NCI-H82 treated with DMSO at 0.1 percent for 48 hours (cell line): Measurements from ENCODE around the gene PAK2.
"Not testable (repeated sequence)": the region's sequence is repeated elsewhere in the genome, so short reads cannot be mapped to it uniquely, and the experiment has no call there.

Experiments used
- DNase-seq: peaks from one replicate; lab custom pipeline; 2025; ENCODE audit not compliant: unreplicated experiment; lab: John Stamatoyannopoulos, UW

Gene PAK2

DNA sequence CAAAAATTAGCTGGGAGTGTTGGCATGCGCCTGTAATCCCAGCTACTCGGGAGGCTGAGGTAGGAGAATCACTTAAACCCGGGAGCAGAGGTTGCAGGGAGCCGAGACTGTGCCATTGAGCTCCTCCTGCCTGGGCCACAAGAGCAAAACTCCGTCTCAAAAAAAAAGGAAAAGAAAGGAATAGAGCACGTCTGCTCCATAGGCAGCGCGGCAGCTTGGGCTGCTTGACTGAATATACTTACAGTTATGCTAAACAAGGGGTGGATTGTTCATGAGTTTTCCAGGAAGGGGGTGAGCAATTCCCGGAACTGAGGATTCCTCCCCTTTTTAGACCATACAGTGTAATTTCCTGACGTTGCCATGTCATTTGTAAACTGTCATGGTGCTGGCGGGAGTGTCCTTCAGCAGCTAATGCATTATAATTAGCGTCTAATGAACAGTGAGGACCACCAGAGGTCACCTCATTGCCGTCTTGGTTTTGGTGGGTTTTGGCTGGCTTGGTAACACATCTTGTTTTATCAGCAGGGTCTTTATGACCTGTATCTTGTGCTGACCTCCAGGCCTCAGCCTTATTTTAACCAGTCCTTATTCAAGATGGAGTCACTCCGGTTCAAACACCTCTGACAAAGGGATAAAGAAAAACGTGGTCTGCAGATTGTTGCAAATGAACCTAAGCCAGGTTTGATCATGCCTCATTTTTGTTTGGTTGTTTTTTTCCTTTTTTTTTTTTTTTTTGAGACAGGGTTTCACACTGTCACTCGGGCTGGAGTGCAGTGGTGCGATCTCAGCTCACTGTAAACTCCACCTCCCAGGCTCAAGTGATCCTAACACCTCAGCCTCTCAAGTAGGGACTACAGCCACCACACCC is 103.1 kb downstream of the PAK2 start:
- no peak for DNase-seq

DNA sequence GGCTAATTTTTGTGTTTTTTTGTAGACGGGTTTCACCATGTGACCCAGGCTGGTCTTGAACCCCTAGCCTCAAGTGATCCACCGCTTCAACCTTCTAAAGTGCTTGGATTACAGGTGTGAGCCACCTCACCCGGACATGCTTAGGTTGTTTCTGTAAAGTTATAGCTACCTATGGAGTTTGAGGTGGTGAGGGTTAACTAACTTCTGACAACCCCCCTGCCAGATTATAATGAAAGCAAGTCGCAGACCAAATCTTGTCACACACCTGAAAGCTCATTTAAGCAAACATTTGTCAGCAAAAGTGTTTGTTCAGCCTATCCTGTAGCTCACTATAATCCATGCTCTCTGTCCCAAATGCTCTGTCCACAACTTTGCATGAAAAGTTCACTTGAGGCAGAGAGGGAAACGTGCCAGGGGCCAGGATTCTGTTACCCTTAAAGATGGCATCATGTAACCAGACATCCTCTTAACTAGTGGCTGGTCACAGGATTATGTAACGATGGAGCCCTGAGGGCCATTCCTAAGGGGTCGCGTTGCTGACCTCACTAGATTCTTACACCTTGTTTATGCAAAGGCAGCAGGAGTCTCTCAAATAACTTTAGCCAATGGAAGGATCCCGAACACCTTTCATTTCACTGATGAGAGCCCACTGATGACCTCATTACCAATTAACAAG is 103.9 kb downstream of the PAK2 start:
- DNase-seq = no peak

DNA sequence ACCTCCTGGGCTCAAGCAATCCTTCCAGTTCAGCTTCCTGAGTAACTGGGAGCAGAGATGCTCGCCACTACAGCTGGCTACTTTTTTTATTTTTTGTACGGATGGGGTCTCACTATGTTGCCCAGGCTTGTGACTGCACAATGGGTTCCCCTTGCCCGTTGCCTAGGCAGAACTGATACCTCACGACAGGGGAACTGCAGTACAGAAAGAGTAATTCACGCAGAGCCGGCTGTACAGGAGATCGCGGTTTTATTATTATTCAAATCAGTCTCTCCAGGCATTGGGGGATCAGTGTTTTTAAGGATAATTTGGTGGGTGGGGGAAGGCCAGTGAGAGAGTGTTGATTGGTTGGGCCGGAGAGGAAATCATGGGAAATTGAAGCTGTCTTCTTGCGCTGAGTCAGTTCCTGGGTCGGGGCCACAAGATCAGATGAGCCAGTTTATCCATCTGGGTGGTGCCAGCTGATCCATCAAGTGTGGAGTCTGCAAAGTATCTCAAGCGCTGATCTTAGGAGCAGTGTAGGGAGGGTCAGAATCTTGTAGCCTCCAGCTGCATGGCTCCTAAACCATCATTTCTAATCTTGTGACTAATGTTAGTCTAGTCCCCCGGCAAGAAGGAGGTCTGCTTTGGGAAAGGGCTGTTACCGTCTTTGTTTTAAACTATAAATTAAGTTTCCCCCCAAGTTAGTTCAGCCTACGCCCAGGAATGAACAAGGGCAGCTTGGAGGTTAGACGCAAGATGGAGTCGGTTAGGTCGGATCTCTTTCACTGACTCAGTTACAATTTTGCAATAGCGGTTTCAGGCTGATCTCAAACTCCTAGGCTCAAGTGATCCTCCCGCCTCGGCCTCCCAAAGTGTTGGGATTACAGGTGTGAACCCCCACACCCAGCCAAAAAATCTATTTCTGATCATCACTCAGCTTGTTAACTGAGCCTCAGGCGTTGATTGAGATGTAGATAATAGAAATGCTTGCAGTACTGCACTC is 104.9 kb downstream of the PAK2 start:
- DNase-seq = not testable (repeated sequence)

DNA sequence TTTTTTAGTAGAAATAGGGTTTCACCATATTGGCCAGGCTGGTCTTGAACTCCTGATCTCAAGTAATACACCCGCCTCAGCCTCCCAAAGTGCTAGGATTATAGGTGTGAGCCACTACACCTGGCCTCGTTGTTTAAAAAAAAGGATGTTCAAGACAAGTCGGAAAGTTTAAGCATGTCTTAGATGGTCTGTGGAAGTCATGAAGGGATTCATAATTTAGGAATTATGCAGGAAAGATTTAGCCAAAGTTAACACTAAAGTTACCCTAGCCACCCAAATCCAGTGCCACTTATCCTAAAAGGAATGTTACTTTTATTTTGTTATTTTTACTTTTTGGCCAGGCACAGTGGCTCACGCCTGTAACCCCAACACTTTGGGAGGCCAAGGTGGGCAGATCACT is 108.7 kb downstream of the PAK2 start:
- DNase-seq = not testable (repeated sequence)

DNA sequence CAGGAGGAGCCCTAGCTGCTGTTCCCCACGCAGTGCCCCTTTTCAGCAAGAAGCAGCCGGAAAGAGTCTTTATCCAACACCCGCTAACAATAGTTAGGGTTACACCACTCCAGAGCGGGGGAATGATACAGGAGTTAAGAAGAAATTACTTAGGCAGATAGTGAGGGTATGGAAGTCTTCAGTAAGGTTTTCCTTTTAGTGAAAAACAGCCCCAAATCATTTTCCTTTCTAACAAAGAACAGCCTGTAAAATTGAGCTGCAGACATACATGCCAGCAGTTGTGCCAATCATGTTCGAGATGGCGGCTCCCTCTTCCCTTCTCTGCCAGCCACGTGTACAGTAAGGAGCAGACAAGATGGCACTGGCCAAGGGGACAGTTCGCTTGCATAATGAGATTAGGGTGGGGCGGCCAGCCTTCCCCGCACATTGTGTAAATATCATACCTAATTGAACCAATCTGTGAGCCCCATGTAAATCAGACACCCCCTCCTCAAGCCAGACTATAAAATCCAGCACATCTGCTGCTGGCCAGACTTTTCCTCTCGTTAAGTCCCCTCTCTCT is 109.6 kb downstream of the PAK2 start:
- no peak for DNase-seq

DNA sequence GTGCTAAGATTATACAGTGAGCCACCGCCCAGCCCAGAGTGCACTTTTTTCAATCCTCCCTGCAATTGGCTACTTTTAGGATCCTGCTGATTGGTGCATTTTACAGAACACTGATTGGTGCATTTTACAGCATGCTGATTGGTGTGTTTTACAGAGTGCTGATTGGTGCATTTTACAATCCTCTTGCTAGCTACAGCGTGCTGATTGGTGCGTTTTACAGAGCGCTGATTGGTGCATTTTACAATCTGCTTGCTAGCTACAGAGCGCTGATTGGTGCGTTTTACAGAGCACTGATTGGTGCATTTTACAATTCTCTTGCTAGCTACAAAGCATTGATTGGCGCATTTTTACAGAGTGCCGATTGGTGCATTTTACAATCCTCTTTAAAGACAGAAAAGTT is 123.3 kb downstream of the PAK2 start:
- not testable (repeated sequence) for DNase-seq

DNA sequence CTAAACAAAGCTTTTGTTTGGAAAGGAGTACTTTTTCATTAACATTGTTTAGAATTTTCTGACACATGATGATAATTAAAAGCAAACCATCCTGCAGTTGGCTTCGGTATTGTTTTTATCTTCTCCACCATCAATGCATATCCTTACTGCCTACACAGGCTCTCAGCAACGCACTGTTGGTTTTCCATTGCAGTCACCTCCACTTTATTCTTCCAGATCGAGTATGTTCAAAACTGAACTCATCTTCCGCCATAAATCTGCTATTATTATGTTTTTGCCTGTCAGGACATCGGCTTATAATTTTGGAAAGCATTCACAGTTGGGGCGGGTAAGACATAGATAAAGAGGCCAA is 127.5 kb downstream of the PAK2 start:
- no peak for DNase-seq

DNA sequence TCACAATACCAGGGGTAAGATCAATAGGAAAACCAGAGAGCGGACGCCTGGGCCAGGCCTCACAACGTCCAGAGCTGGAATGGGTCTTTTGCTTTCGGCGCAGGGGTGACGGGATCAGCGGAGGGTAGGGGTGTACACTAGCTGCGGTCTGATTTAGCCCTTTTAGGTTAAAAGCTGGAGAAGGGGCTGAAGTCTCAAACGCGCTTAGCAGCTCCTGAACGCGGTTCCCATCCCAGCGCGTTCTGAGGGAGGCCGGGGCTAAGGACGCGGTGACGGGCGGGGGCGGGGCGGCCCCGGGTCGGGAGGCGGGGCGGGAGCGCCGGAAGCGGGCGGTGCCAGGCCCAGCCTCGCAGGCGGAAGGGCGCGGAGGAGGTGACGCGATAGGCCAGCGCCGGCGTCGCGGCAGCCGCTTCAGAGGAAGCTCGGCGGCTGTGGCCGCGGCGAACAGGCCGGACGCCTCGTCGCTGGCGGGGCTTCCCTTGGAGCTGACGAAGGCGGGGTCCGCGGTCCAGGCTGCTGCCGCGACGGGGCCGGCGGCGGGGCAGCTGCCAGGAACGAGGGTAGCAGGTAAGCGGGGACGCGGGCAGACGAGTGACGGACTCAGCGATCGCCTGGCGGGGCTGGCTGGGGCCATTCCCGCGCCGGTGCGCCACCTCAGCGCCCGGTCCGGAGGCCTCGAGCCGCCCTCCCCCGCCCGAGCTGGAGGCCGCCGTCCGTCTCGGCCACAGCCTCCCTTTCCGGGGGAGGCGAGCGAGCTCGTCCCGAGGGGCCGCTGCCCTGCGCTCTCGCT is 128.0 kb downstream of the PAK2 start, which contains the start of gene SENP5:
SENP5 (plus strand) TSS at position 414 of the 790 bp plus-strand sequence. CDS start 17,262 bp downstream, outside the sequence.
- peak; percentile 73 for DNase-seq

DNA sequence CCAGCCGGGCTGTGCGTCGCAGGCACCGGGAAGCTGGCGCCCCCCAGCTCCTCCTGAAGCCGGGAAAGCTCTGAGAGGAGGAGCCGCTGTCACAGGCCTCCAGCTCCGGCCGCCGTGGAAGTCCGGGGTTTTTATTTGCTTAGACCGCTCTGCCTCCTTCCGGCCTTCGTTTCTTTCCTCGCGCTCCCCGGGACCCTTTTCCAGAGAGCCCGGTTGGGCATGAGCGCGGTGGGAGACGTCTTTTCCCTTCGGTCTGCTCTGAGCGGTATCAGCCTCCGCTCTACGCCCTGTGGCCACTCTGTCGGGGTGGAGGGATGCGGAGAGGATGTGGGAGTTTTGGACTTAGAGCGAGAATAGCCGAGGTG is 128.6 kb downstream of the PAK2 start:
- DNase-seq = no peak

DNA sequence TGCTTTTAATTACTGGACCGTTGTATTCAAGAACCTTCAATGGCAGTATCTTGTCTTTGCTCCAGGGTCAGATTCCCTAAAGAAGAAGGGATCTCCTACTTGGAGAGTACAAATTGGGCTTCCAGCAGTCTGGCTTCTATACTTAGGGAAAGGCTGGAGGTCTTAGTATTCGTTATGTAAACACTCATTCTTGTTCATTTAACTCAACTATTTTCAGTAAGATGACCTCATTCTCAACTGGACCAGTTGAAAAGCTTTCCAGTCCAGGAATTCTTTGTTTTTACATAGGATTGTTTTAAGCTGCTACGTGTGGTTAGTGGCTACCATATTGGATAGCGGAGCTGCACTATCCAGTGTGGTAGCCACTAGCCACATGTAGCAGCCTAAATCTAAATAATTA is 132.7 kb downstream of the PAK2 start:
- DNase-seq = no peak

DNA sequence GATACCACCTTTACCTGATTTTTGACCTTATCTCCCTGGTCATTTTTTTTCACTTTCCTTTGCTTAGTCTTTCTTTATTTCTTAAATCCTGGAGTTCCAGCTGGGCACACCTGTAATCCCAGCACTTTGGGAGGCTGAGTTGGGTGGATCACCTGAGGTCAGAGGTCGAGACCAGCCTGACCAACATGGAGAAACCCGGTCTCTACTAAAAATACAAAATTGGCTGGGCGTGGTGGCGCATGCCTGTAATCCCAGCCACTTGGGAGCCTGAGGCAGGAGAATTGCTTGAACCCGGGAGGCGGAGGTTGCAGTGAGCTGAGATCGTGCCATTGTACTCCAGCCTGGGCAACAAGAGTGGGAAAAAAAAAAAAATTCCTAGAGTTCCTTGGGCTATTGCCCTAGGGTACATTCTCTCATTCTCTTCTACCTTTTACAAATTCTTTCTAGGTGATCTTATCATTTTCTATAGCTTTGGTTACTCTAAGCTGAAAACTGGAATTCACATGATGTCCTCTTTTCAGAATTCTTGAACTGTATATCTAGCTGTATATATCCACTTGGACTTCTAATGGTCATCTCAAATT is 134.9 kb downstream of the PAK2 start:
- not testable (repeated sequence) for DNase-seq

DNA sequence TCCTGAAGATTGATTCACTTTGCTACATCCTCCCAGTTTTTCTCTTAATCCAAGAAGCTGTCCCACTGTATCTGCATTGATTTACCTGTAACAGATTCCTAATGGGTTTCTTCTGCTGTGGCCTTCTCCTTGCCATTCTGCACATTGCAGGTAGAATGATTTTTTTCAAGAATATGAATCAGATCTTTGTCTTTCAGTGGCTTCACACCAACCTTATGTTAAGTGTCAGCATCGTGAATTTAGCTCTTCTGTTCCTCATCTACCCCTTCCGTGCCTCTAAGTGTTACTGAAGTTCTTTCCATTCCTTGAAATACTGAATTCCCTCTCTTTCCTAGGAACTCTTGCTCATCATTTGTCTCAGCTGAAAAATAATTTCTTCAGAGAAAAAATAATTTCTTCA is 135.6 kb downstream of the PAK2 start:
- DNase-seq = no peak
